IMR-90 (cell line): ENCODE data around the gene RNF144B. TPM values are rescaled to one million over a fixed set of nuclear protein-coding genes. Genes with fewer than 3 reads are reported as not detected.

Source experiments
- ATAC-seq: fragments of 200-7000 bp; cut with Tn5 transposase; 2 replicates; pipeline ENCODE4 v1.9.1; 2020; ENCODE audit warnings: low read depth, mild to moderate bottlenecking, moderate library complexity
- BruUV-seq: library from RNA; stranded (reverse); fragments of 400-500 nt; replicated peaks from 2 replicates; lab custom pipeline; 2021; lab: Mats Ljungman, UMichigan
- CTCF ChIA-PET: fragments of 300-600 bp; formaldehyde crosslinking; extraction: SDS; loops from one replicate; lab custom pipeline; 2021; ENCODE audit warnings: antibody characterized with exemption; lab: Yijun Ruan, JAX
- POLR2A ChIA-PET: fragments of 300-600 bp; sonication (Branson Sonifier 250); formaldehyde crosslinking; loops from one replicate; lab custom pipeline; 2022; ENCODE audit warnings: antibody characterized with exemption; ENCODE audit not compliant: unreplicated experiment; lab: Charles Lee
- DNase-seq: peaks from one replicate; pipeline ENCODE4 v3.0.0; 2013
- H2AFZ ChIP-seq: replicated peaks from 2 replicates; pipeline ENCODE3; 2013; ENCODE audit warnings: low read length, mild to moderate bottlenecking; ENCODE audit not compliant: poor library complexity
- H2AK5ac ChIP-seq: 2 replicates; pipeline ENCODE4 v1.6.1; 2013; ENCODE audit warnings: low read depth, low read length, inconsistent platforms
- H2AK9ac ChIP-seq: replicated peaks from 2 replicates; pipeline ENCODE3; 2013; ENCODE audit warnings: mild to moderate bottlenecking, low read depth, low read length, moderate library complexity; ENCODE audit not compliant: poor library complexity
- H2BK120ac ChIP-seq: 2 replicates; pipeline ENCODE4 v1.6.1; 2013; ENCODE audit warnings: low read depth, low read length, inconsistent platforms
- H2BK15ac ChIP-seq: 3 replicates; pipeline ENCODE4 v1.6.1; 2013; ENCODE audit warnings: low read depth, low read length, inconsistent platforms
- H2BK20ac ChIP-seq: 2 replicates; pipeline ENCODE4 v1.6.1; 2013; ENCODE audit warnings: low read depth, mild to moderate bottlenecking, inconsistent platforms, low read length, moderate library complexity
- H2BK5ac ChIP-seq: 2 replicates; pipeline ENCODE4 v1.6.1; 2013; ENCODE audit warnings: mild to moderate bottlenecking, low read depth, low read length, inconsistent platforms; ENCODE audit not compliant: poor library complexity, severe bottlenecking
- H3K14ac ChIP-seq: replicated peaks from 2 replicates; pipeline ENCODE4 v1.6.1; 2013; ENCODE audit warnings: low read depth, low read length, inconsistent platforms
- H3K18ac ChIP-seq: 2 replicates; pipeline ENCODE4 v1.6.1; 2013; ENCODE audit warnings: low read depth, low read length, control low read depth
- H3K23ac ChIP-seq: 2 replicates; pipeline ENCODE4 v1.6.1; 2013; ENCODE audit warnings: low read depth, low read length, inconsistent platforms
- H3K27ac ChIP-seq: 2 replicates; pipeline ENCODE4 v1.5.1; 2013; ENCODE audit warnings: mild to moderate bottlenecking, control low read depth, low read length; ENCODE audit not compliant: insufficient read depth
- H3K27me3 ChIP-seq: 2 replicates; pipeline ENCODE4 v1.6.1; 2013; ENCODE audit warnings: low read length; ENCODE audit not compliant: control insufficient read depth, insufficient read depth
- H3K36me3 ChIP-seq: 2 replicates; pipeline ENCODE4 v1.6.1; 2013; ENCODE audit warnings: low read length, mixed read lengths; ENCODE audit not compliant: control insufficient read depth, insufficient read depth
- H3K4ac ChIP-seq: 2 replicates; pipeline ENCODE4 v1.6.1; 2013; ENCODE audit warnings: low read depth, low read length, inconsistent platforms
- H3K4me1 ChIP-seq: 2 replicates; pipeline ENCODE4 v1.6.1; 2013; ENCODE audit warnings: low read length, mixed read lengths; ENCODE audit not compliant: control insufficient read depth, insufficient read depth
- H3K4me2 ChIP-seq: 2 replicates; pipeline ENCODE4 v1.6.1; 2013; ENCODE audit warnings: low read depth, mild to moderate bottlenecking, control low read depth, low read length, moderate library complexity
- H3K4me3 ChIP-seq: 2 replicates; pipeline ENCODE4 v1.5.1; 2013; ENCODE audit warnings: low read depth, mild to moderate bottlenecking, control low read depth, low read length, moderate library complexity; ENCODE audit not compliant: insufficient read depth
- H3K56ac ChIP-seq: 2 replicates; pipeline ENCODE4 v1.6.1; 2013; ENCODE audit warnings: low read length, inconsistent platforms; ENCODE audit not compliant: insufficient read depth; ENCODE audit errors: extremely low read depth
- H3K79me1 ChIP-seq, 2 experiments: 2 replicates each; pipeline ENCODE4 v1.6.1; 2013; ENCODE audit warnings: low read length in 2 of 2, inconsistent platforms in 1 of 2, low read depth in 1 of 2
- H3K9ac ChIP-seq: 2 replicates; pipeline ENCODE4 v1.6.1; 2013; ENCODE audit warnings: low read depth, low read length, control low read depth
- H3K9me1 ChIP-seq: 2 replicates; pipeline ENCODE4 v1.6.1; 2013; ENCODE audit warnings: low read length, inconsistent platforms; ENCODE audit not compliant: insufficient read depth
- H3K9me3 ChIP-seq: 2 replicates; pipeline ENCODE4 v1.6.1; 2013; ENCODE audit warnings: low read length; ENCODE audit not compliant: control insufficient read depth, insufficient read depth
- H4K20me1 ChIP-seq: 2 replicates; pipeline ENCODE4 v1.6.1; 2013; ENCODE audit warnings: low read length, inconsistent platforms; ENCODE audit not compliant: insufficient read depth
- H4K5ac ChIP-seq: 2 replicates; pipeline ENCODE4 v1.6.1; 2013; ENCODE audit warnings: mild to moderate bottlenecking, low read depth, low read length, control low read depth
- H4K8ac ChIP-seq, 2 experiments: 2 replicates each; pipeline ENCODE4 v1.6.1; 2013; ENCODE audit warnings: low read depth in 2 of 2, low read length in 2 of 2, control low read depth in 1 of 2, inconsistent platforms in 1 of 2
- H4K91ac ChIP-seq: 2 replicates; pipeline ENCODE4 v1.6.1; 2013; ENCODE audit warnings: low read depth, low read length, inconsistent platforms; ENCODE audit not compliant: insufficient read depth
- BHLHE40 ChIP-seq: fragments of 150-350 bp; IDR thresholded peaks from 2 replicates; pipeline ENCODE4 v1.6.1; 2016; ENCODE audit warnings: mild to moderate bottlenecking, low read depth, low read length
- CHD1 ChIP-seq: IDR thresholded peaks from 2 replicates; pipeline ENCODE4 v1.6.1; 2012; ENCODE audit warnings: low read depth, low read length, improper control_type of control experiment
- CTCF ChIP-seq: conservative IDR thresholded peaks from 2 replicates; pipeline ENCODE4 v1.5.1; 2012; ENCODE audit warnings: mild to moderate bottlenecking, low read depth, low read length, improper control_type of control experiment
- MAZ ChIP-seq: IDR thresholded peaks from 2 replicates; pipeline ENCODE4 v1.6.1; 2012; ENCODE audit warnings: low read depth, mild to moderate bottlenecking, low read length, improper control_type of control experiment, moderate library complexity, borderline replicate concordance
- SMC3 ChIP-seq: fragments of 150-350 bp; IDR thresholded peaks from 2 replicates; pipeline ENCODE4 v1.6.1; 2016; ENCODE audit warnings: low read depth, mild to moderate bottlenecking, antibody characterized with exemption, low read length, moderate library complexity
- whole genome bisulfite sequencing, 2 experiments: methylation state at CpG; one replicate each; pipeline versions ENCODE4 v1.1.5 to v1.1.7; 2013; ENCODE audit warnings: missing lambda C conversion rate in 2 of 2; ENCODE audit not compliant: insufficient read length in 1 of 2; ENCODE audit errors: extremely low coverage in 2 of 2; 5-methylcytosine and 5-hydroxymethylcytosine counted together
- dilution Hi-C: fragments of 300-500 bp; cut with HindIII; formaldehyde crosslinking; loops from one replicate; pipeline ENCODE4 v1.14.3; 2018; ENCODE audit warnings: low sequenced_read_pairs; ENCODE audit not compliant: unreplicated experiment
- in situ Hi-C: fragments of 300-500 bp; cut with MboI; formaldehyde crosslinking; loops from 3 replicates; pipeline ENCODE4 v1.14.3; 2019; ENCODE audit warnings: low sequenced_read_pairs, inconsistent platforms, mixed read lengths
- intact Hi-C: fragments of 100-400 bp; cut with micrococcal nuclease; formaldehyde crosslinking; loops from 2 replicates; pipeline ENCODE4 v1.10.0; 2022
- polyA plus RNA-seq, 3 experiments: library from polyadenylated mRNA; depleted of rRNA; stranded (reverse); fragments of >200 nt; gene quantifications; 2 replicates each; pipeline ENCODE4 v1.2.3, GENCODE V29; 2012; ENCODE audit warnings: low replicate concordance in 1 of 3
- total RNA-seq: library from RNA; depleted of rRNA; stranded (reverse); fragments of >200 nt; gene quantifications from 2 replicates; pipeline ENCODE4 v1.2.3, GENCODE V29; 2012

RNF144B gene
- total and polyA plus RNA-seq, 2 of the 4 experiments (the other 2 are of a cell fraction), result 0.44 to 2.7 TPM

GRCh38 chr6:18498408-18498807 is 111.3 kb downstream of the RNF144B start:
- Histone ChIP-seq H3K23ac (no peak overlapping the region), H2BK20ac (no peak overlapping the region), H2BK15ac (no peak overlapping the region), H3K18ac (no peak overlapping the region), H3K36me3 (no peaks in the 10 kb centered on the region), H3K4me2 (no peak overlapping the region), H2AFZ (no peak overlapping the region), H3K14ac (no peak overlapping the region), H4K20me1 (no peaks in the 10 kb centered on the region), H3K79me1 (no peaks in the 10 kb centered on the region), H3K4me1 (peaks cover 8% of the 10 kb centered on the region), H3K56ac (no peak overlapping the region), H2AK9ac (no peak overlapping the region), H4K91ac (no peak overlapping the region), H3K27ac (no peak overlapping the region), H3K9ac (no peak overlapping the region), H3K9me1 (peaks cover 5% of the 10 kb centered on the region), H2BK120ac (no peak overlapping the region), H2BK5ac (no peak overlapping the region), H3K27me3 (no peaks in the 10 kb centered on the region; the same call in none of the 2 replicates), H4K5ac (no peak overlapping the region), H2AK5ac (no peak overlapping the region), H3K4me3 (no peak overlapping the region), H4K8ac (no peak overlapping the region), H3K4ac (no peak overlapping the region), H3K9me3 (no peaks in the 10 kb centered on the region)
- DNase-seq (no peak), ATAC-seq (no peak)
- no TSS peak for BruUV-seq
- no peak for TF ChIP-seq CHD1
- TF ChIP-seq SMC3, result no peak
- no peak for TF ChIP-seq MAZ
- no peak for TF ChIP-seq CTCF
- no peak for TF ChIP-seq BHLHE40
- dilution Hi-C loops (no loop called here), intact Hi-C loops (no loop called here), in situ Hi-C loops (loop anchor here (5.0 kb wide), 1 partner anchor 161 kb away; no protein-coding TSS in a partner anchor)
- POLR2A ChIA-PET, result no interaction called here
- CTCF ChIA-PET, result no interaction called here
- WGBS, 2 experiments, result no CpG with 5 or more reads among the region's 2 CpGs
